HepG2 (cell line): ENCODE measurements around the gene GNA14. TPM values are rescaled to one million over a fixed set of nuclear protein-coding genes. Genes with fewer than 3 reads are reported as not detected.
"Not testable (repeated sequence)": the region's sequence is repeated elsewhere in the genome, so short reads cannot be mapped to it uniquely, and the experiment has no call there.

Experiments
- ATAC-seq: fragments of 200-7000 bp; cut with Tn5 transposase; 3 replicates; pipeline ENCODE4 v1.9.1; 2020; ENCODE audit warnings: mild to moderate bottlenecking, moderate library complexity
- BruUV-seq: library from RNA; stranded (reverse); fragments of 400-500 nt; replicated peaks from 2 replicates; lab custom pipeline; 2021; lab: Mats Ljungman, UMichigan
- CTCF ChIA-PET: fragments of 300-600 bp; formaldehyde crosslinking; extraction: SDS; loops from one replicate; lab custom pipeline; 2021; ENCODE audit warnings: low total read pairs, inconsistent platforms, low intra/inter-chr PET ratio; lab: Yijun Ruan, JAX
- POLR2A ChIA-PET: fragments of 350-600 bp; sonication (Branson Sonifier 250); formaldehyde crosslinking; loops from one replicate; lab custom pipeline; 2020; ENCODE audit warnings: antibody characterized with exemption, inconsistent platforms; lab: Yijun Ruan, JAX
- DNase-seq: peaks from one replicate; pipeline ENCODE4 v3.0.0-alpha.2; 2015; ENCODE audit warnings: low spot score
- FAIRE-seq: peaks from 3 replicates; lab custom pipeline; 2011; peaks lifted over from hg19 to GRCh38; lab: Jason Lieb, UNC
- H2AFZ ChIP-seq: one replicate; pipeline ENCODE4 v1.6.1; 2011; ENCODE audit warnings: low read length, inconsistent platforms
- H3K27ac ChIP-seq: fragments of 300-600 bp; 3 replicates; pipeline ENCODE4 v1.8.0; 2011; ENCODE audit warnings: mixed run types, mild to moderate bottlenecking, mixed read lengths, low read length, inconsistent platforms; ENCODE audit not compliant: insufficient read depth; ENCODE audit errors: extremely low read length
- H3K27me3 ChIP-seq, 2 experiments: fragments of 200-600 bp in 1 of 2; 2 replicates in 1 of 2; 3 replicates in 1 of 2; pipeline versions ENCODE4 v1.6.0 to v1.8.0; 2011; ENCODE audit warnings: low read length in 2 of 2, mild to moderate bottlenecking in 2 of 2, moderate library complexity in 2 of 2, inconsistent platforms in 1 of 2; ENCODE audit not compliant: insufficient read depth in 2 of 2, control insufficient read depth in 1 of 2
- H3K36me3 ChIP-seq, 2 experiments: fragments of 200-600 bp in 1 of 2; replicated peaks in 1 of 2; 2 replicates in 1 of 2; 3 replicates in 1 of 2; pipeline versions ENCODE4 v1.5.1 to v1.8.0; 2011; ENCODE audit warnings: low read length in 2 of 2, inconsistent platforms in 1 of 2; ENCODE audit not compliant: insufficient read depth in 2 of 2, control insufficient read depth in 1 of 2
- H3K4me1 ChIP-seq: 2 replicates; pipeline ENCODE4 v1.5.1; 2012; ENCODE audit warnings: low read length, inconsistent platforms; ENCODE audit not compliant: insufficient read depth
- H3K4me2 ChIP-seq: 2 replicates; pipeline ENCODE4 v1.6.0; 2011; ENCODE audit warnings: low read depth, low read length, inconsistent platforms
- H3K4me3 ChIP-seq, 3 experiments: fragments of 200-600 bp in 1 of 3; sonication (generic), shearing (Covaris generic) in 1 of 3; replicated peaks in 1 of 3; 2 replicates each; pipeline ENCODE4 v1.5.1; 2011 to 2016; ENCODE audit warnings: low read length in 3 of 3, inconsistent platforms in 2 of 3, low read depth in 2 of 3, mild to moderate bottlenecking in 2 of 3, control low read depth in 1 of 3, mixed read lengths in 1 of 3; ENCODE audit not compliant: insufficient read depth in 1 of 3
- H3K79me2 ChIP-seq: one replicate; pipeline ENCODE4 v1.6.1; 2011; ENCODE audit warnings: low read length, inconsistent platforms; ENCODE audit not compliant: insufficient read depth
- H3K9ac ChIP-seq: 2 replicates; pipeline ENCODE4 v1.6.0; 2011; ENCODE audit warnings: mild to moderate bottlenecking, low read depth, low read length, inconsistent platforms; ENCODE audit not compliant: insufficient read depth
- H3K9me3 ChIP-seq: 2 replicates; pipeline ENCODE4 v1.5.1; 2012; ENCODE audit warnings: mild to moderate bottlenecking, low read length
- H4K20me1 ChIP-seq: 2 replicates; pipeline ENCODE4 v1.6.0; 2011; ENCODE audit warnings: inconsistent platforms, mild to moderate bottlenecking, low read length, moderate library complexity; ENCODE audit not compliant: insufficient read depth
- SSRP1 ChIP-seq: IDR thresholded peaks from 2 replicates; pipeline ENCODE4 v1.6.1; 2016; ENCODE audit warnings: control low read depth
- ZBTB33 ChIP-seq: sonication (generic); formaldehyde crosslinking; IDR thresholded peaks from 2 replicates; pipeline ENCODE4 v1.4.0; 2020; ENCODE audit warnings: missing genetic modification reagents
- ZNF281 ChIP-seq: sonication (generic); formaldehyde crosslinking; IDR thresholded peaks from 2 replicates; pipeline ENCODE4 v1.4.0; 2020; ENCODE audit warnings: missing genetic modification reagents, borderline replicate concordance
- WGBS: methylation state at CpG from one replicate; pipeline ENCODE4 v1.1.6; 2017; ENCODE audit warnings: low lambda C conversion rate; 5-methylcytosine and 5-hydroxymethylcytosine counted together
- in situ Hi-C: cut with HindIII; loops from 2 replicates; pipeline ENCODE4 v1.10.0; 2017; ENCODE audit warnings: low pct_unique_long_range_greater_than_20kb; ENCODE audit not compliant: extremely low pct_ligation_motif_present
- intact Hi-C: fragments of 100-400 bp; cut with micrococcal nuclease; formaldehyde crosslinking; loops from one replicate; pipeline ENCODE4 v1.10.0; 2022; ENCODE audit not compliant: unreplicated experiment
- polyA plus RNA-seq, 8 experiments: library from polyadenylated mRNA; depleted of rRNA in 3 of 8; stranded (reverse) in 7 of 8; unstranded in 1 of 8; fragments of >200 nt; fragmentation: Illumina TruSeq in 4 of 8; extraction: Trizol in 4 of 8; gene quantifications; 2 replicates each; pipeline versions ENCODE4 v1.2.1 to v1.2.3, GENCODE V29; 2011 to 2016; ENCODE audit warnings: low read depth in 4 of 8, missing spikeins in 1 of 8, mixed read lengths in 1 of 8; ENCODE audit not compliant: insufficient read depth in 1 of 8
- total RNA-seq, 5 experiments: library from RNA; depleted of rRNA; stranded (reverse); fragments of >200 nt; fragmentation: Illumina TruSeq; extraction: Trizol; gene quantifications; 2 replicates each; pipeline ENCODE4 v1.2.3, GENCODE V29; 2016; ENCODE audit warnings: low read depth in 1 of 5

GNA14 gene
- total and polyA plus RNA-seq, 2 of the 13 experiments (the other 11 are each of a cell fraction or from before 2014, with no cell fraction given): not detected

DNA sequence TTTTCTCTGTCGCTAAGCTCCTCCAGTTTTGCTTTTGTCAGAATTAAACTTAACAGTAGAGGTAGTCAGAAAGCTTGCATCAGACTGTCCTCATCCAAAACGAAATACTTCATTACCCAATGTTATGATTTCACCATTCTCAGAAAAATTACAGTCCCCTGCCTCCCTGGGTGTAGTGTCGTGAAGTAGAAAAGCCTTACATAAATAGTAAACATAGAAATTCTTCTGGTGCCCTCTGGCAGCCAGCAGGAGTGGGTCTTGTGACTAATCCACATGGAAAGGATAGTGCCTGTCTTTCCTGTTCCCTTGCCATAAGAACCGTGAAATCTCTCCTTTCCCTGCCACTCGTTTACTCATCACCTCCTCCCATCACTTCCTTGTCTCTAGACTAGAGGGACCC, 230.6 kb downstream of the GNA14 start:
- FAIRE-seq: no peak
- in situ Hi-C loops: no loop called here
- CTCF ChIA-PET: no interaction called here

DNA sequence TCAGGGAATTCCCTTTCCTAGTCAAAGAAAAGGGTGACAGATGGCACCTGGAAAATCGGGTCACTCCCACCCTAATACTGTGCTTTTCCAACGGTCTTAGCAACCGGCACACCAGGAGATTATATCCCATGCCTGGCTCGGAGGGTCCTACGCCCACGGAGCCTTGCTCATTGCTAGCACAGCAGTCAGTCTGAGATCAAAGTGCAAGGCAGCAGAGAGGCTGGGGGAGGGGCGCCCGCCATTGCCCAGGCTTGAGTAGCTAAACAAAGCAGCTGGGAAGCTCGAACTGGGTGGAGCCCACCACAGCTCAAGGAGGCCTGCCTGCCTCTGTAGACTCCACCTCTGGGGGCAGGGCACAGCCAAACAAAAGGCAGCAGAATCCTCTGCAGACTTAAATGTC, 239.6 kb downstream of the GNA14 start:
- H3K36me3 ChIP-seq, H3K4me1 ChIP-seq, H3K27me3 ChIP-seq, POLR2A ChIA-PET, H3K4me2 ChIP-seq, in situ Hi-C loops, H2AFZ ChIP-seq, CTCF ChIA-PET, H3K79me2 ChIP-seq, H4K20me1 ChIP-seq, BruUV-seq, H3K9me3 ChIP-seq, H3K27ac ChIP-seq, H3K4me3 ChIP-seq, H3K9ac ChIP-seq, ATAC-seq, DNase-seq, intact Hi-C loops, FAIRE-seq: not testable (repeated sequence)
- TF ChIP-seq ZBTB33 (CRISPR knock-in tag) (peak; percentile 63), ZNF281 (peak; percentile 58; the same call in 1 of the 2 replicates)
- 100% methylated on average over 1 of the region's 9 CpGs for WGBS

More for the DNA sequence above, 230.6 kb downstream of the GNA14 start:
- H3K27me3 ChIP-seq: no peaks in the 10 kb centered on the region
- POLR2A ChIA-PET: no interaction called here
- no peak for ATAC-seq
- intact Hi-C loops: no loop called here
- H3K4me2 ChIP-seq: no peak overlapping the region
- no peak overlapping the region for H2AFZ ChIP-seq
- no peak overlapping the region for H3K27ac ChIP-seq
- no peak overlapping the region for H3K4me3 ChIP-seq
- no peak overlapping the region for H3K9ac ChIP-seq
- DNase-seq: no peak
- WGBS: 85% methylated on average over 5 of the region's 5 CpGs
- no peaks in the 10 kb centered on the region for H3K9me3 ChIP-seq
- H3K79me2 ChIP-seq: no peaks in the 10 kb centered on the region
- BruUV-seq: no TSS peak
- no peaks in the 10 kb centered on the region for H3K4me1 ChIP-seq
- H4K20me1 ChIP-seq: no peaks in the 10 kb centered on the region
- no peaks in the 10 kb centered on the region for H3K36me3 ChIP-seq
- TF ChIP-seq SSRP1 (CRISPR knock-in tag): no peak
